ENCODE data around the gene TSPAN9.

DNA sequence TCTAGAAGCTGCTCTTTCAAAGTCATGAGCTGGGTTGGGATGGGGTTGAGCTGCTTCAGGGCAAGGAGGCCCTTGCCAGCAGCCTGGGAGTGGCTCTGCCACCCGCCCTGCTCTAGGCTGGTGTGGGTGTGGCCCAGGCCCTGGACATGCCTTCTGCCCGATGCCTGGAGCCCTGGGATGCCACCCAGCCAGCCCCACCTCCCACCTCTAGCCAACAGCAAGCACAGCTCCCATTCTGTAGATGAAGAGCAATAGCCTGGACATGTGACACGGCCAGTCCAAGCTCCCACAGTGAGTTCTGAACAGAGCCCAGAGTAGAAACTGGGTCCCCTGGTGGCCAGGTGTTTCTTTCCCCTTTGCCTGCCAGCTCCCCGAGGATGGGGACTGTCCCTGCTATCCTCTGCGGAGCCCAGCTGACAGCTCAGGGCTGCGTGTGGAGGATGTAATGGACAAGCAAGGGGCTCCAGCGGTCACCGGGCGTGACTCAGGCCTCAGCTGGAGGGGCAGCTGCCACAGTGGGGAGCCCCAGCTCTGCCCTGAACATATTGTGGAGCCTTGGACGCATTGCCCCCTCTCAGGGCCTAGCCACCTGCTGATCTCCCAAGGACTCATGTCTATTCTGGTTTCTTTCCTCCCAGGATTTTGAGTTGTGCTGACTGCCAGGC lies 165.2 kb downstream of the TSPAN9 start:
- no peak for TF ChIP-seq POLR2AphosphoS5 (IDR thresholded peaks at IDR 0.05)
- TF ChIP-seq, protein P1, sequence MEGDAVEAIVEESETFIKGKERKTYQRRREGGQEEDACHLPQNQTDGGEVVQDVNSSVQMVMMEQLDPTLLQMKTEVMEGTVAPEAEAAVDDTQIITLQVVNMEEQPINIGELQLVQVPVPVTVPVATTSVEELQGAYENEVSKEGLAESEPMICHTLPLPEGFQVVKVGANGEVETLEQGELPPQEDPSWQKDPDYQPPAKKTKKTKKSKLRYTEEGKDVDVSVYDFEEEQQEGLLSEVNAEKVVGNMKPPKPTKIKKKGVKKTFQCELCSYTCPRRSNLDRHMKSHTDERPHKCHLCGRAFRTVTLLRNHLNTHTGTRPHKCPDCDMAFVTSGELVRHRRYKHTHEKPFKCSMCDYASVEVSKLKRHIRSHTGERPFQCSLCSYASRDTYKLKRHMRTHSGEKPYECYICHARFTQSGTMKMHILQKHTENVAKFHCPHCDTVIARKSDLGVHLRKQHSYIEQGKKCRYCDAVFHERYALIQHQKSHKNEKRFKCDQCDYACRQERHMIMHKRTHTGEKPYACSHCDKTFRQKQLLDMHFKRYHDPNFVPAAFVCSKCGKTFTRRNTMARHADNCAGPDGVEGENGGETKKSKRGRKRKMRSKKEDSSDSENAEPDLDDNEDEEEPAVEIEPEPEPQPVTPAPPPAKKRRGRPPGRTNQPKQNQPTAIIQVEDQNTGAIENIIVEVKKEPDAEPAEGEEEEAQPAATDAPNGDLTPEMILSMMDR (IDR thresholded peaks at IDR 0.05), result no peak
- TF ChIP-seq POLR2A (IDR thresholded peaks at IDR 0.05), result no peak
- no peak for TF ChIP-seq EP300 (IDR thresholded peaks at IDR 0.05)
